HG02884 (cell line): Measurements from ENCODE around the gene ACTL8.

Experiments
- ATAC-seq: cut with Tn5 transposase; IDR thresholded peaks from one replicate; pipeline ENCODE4 v1.9.1; 2021; ENCODE audit warnings: mild to moderate bottlenecking, moderate library complexity; ENCODE audit not compliant: unreplicated experiment

ACTL8 gene

DNA sequence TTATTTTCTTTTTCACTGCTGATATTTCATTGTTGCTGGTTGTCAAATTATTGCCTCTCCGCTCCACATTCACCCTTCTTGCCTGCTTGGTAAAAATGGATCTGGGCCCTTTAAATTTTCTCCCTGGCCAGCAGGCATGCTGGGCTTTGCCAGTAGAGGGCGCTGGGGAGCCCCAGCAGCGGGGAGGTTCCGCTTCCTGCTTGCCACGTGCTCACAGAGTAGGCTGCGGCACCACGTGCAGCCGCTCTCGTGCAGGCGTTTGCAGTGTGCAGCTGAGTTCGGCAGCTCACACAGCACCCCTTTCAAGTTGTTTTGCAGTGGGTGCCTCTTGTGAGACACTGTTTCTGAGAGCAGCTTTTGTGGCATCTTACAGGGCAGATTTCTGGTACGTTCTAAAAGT lies at the start of gene ACTL8:
Gene ACTL8, plus strand, starts transcription at position 214 of the 400 bp plus-strand sequence. CDS start 67,676 bp downstream, outside the sequence.
- ATAC-seq, result no peak

GRCh38 chr1:17706445-17706844 lies 48.7 kb upstream of the ACTL8 start:
- ATAC-seq, result no peak

GRCh38 chr1:17709981-17710380 lies 45.2 kb upstream of the ACTL8 start:
- no peak for ATAC-seq

DNA sequence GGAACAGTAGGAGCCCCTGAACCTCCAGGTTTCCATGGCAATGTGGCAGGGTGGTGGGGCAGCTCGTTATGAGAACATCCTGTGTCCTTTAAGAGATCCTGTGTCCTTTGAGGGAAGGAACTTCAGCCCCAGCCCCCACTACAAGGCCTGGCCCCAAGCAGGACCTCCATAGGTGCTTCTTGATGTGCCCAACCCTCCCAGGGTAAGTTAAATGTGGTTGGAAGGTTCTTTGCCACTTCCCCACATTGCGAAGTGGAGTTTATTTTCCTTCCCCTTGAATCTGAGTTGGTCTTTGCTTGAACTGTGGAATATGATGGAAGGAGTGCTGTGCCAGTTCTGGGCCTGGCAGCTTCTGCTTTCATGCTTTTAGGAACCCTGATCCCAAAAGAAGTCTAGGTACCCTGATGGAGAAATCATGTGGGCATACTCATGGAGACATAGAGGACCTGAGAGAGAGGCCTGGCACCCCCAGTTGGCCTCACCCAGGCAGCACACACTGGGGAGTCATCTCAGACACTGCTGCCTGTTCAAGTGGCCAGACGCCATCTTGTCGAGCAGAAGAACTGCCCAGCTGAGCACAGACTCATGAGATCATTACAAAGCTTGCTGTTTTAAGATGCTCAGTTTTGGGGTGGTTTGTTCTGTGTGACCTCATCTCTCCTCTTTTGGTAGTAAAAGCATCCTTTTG lies 44.1 kb upstream of the ACTL8 start:
- no peak for ATAC-seq

DNA sequence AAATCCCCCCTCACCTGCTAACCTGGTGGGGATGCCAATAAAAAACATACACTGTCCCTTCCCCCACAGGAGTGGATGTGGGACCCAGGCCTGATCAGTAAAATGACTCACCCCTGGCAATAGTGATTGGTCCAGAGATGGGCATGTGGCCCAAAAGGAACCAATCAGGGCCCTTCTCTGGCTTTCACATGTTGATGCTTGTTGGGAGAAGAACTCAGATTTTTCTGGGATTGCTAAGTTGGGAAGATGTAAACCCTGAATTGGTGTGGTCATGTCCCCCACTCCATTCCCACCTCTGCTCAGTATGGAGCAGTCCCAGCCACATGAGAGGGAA lies 43.6 kb upstream of the ACTL8 start:
- ATAC-seq, result no peak

GRCh38 chr1:17711941-17712340 lies 43.2 kb upstream of the ACTL8 start:
- no peak for ATAC-seq

DNA sequence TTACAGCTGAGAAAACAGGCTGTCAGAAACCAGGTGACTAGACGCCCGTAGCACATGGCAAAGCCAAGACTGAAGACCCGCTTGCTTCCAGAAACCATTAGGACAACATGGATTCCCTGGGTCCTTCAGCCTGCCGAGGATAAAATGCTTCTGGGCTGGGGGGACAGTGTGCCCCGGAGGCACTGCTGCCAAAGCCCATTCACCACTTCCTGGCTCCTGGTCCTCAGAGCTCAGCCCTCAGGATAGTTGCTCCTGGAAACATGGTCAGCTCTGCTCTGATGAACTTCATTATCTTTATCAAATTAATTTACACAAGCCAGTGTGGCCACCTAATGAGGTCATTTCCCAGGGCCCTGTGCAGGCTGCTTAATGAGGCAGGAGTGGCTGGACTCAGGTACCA lies 41.1 kb upstream of the ACTL8 start:
- no peak for ATAC-seq

DNA sequence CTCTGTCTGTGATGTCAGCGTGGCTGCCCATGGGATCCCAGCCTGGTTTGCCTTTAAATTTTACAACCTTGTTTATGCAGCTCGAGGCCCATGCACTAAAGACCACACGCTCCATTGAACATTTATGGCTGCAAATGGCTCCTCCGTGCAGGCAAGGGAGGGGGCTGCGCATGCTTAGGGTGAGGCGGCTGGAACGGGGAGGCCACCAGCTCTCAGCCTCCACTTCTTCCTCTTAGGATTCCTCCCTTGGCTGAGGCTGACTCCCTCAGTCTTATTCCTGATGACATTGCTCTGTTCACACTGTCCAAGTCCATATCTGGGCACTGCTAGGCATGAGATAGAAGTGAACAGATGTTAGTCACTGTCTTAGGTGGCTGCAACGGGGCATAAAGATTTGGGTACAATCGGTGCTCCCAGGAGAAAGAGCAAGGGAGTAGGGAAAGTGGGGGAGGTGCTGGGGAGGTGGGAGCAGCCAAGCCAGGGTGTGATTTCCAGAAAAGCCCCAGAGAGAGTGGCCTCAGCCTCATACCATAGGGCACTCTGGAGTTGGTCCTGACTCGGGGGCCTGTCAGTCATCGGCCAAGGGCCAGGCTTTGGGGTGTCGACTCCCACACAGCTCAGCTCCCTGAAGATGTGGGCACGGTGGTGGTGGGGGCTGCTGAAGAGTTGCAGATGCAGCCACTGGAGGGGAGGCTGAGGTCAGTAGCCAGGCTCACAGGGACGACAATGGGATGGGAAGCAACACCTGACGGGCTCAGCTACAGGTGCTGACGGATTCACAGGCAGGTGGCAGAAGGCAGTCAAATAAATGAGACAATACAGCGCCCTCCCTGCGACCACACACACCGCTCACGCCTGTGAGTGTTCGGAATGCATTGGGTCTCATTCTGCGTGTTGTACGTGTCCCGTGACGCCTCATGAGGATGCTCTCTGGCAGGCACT lies 37.3 kb upstream of the ACTL8 start:
- ATAC-seq, result no peak

GRCh38 chr1:17719874-17720273 lies 35.3 kb upstream of the ACTL8 start:
- ATAC-seq, result no peak

- no peak for ATAC-seq
Observed at GRCh38 chr1:17721444-17721843, 33.7 kb upstream of the ACTL8 start.

GRCh38 chr1:17723684-17724083 lies 31.4 kb upstream of the ACTL8 start:
- ATAC-seq, result no peak

GRCh38 chr1:17724150-17724549 lies 31.0 kb upstream of the ACTL8 start:
- ATAC-seq, result no peak

DNA sequence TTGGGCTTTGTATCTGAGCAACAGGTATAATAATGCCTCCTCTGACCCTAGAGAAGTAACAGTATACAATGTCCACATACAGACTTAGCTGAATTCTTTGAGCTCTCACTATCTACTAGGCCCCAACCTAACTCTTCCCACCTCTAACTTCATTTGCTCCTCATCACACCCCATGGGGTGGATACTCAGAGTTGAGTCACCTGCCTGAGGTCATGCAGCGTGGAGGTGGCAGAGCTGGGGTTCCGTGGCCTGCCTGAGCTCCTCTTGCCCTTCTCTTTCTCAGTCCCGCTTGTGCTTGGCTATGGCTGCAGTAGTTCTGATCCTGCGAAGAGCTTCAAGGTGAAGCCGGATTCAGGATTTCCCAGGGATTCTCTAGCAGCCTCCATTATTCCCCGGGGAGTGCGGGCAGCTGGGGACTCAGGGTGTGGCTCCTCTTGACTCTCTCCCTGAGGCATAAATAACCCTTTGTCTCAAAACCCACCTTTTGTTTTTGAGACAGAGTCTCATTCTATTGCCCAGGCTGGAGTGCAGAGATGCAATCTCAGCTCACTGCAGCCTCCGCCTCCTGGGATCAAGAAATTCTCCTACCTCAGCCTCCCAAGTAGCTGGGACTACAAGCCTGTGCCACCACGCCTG lies 29.9 kb upstream of the ACTL8 start:
- ATAC-seq, result no peak

GRCh38 chr1:17725811-17726582 lies 29.1 kb upstream of the ACTL8 start:
- no peak for ATAC-seq

DNA sequence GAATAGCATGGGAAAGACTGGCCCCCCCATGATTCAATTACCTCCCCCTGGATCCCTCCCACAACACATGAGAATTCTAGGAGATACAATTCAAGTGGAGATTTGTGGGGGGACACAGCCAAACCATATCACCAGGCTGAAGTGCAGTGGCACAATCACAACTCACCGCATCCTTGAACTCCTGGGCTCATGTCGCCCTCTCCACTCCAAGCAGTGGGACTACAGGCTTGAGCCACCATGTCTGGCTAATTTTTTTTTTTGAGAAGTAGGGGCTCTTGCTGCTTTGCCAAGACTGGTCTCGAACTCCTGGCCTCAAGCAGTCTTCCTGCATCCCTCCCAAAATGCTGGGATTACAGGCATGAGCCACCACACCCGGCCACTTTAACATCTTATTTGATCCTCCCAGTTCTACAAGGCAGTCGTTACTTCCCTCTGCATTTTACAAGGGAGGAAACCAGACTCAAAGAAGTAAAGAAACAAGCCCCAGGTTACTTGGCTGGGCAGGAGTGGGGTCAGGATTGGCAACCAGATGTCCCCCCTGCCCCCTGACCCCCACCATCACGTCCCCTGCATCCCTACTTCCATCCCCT lies 26.9 kb upstream of the ACTL8 start:
- no peak for ATAC-seq

DNA sequence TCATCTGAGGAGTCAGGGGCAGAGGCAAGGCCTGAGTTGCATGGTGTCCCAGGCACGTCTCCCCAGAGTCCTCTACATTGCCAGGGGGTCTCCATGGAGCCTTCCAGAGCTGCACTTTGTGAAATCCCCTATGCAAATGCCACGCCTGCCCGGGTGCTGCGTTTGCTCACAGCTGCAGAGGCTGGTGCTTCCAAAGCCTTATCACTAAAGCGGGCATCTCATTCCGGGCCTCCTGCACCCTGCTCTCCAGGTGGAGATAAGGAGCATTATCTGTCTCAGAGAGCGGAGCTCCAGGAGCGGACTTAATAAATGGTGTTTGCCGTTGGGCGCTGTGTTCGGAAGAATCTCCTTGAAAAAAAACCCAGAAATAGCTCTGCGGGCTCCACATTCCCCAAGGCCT lies 25.9 kb upstream of the ACTL8 start:
- no peak for ATAC-seq

DNA sequence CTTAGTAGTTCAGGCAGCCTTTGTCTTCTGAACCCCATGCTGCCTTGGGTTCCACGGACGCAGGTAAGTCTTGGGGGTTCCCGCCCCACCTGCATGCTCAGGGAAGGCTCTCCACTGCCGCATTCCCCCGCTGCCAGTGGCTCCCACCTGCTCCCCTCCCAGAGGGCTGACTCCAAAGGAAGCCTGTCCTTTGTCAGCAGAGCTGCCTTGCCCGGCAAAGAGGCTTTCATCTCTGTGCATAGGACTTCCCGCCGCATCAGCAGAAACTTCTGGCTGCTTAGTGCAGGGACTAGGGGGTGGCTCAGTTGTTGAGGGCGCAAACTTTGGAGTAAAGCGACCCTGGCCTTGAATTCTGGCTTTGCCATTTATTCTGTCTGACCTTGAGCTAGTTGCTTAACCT lies 25.2 kb upstream of the ACTL8 start:
- no peak for ATAC-seq

- no peak for ATAC-seq
Observed at GRCh38 chr1:17731460-17731859, 23.7 kb upstream of the ACTL8 start.

GRCh38 chr1:17732475-17732874 lies 22.7 kb upstream of the ACTL8 start:
- no peak for ATAC-seq

GRCh38 chr1:17733661-17734060 lies 21.5 kb upstream of the ACTL8 start:
- ATAC-seq, result no peak

DNA sequence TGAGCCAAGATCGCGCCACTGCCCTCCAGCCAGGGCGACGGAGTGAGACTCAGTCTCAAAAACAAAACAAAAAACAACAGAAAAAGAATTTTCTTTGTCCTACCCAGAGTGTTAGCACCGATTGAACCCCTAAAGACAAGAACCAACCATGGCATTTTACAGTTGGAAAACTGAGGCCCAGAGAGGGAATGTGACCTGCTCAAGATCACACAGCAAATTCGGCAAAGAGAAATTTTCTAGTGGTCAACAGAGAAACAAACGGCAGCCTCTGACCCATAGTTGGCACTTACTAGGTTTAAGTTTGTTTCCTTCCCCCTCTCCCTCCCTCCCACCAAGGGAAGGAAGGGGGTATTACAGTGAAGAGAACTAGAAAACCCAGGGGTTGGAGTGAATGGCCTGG lies 20.5 kb upstream of the ACTL8 start:
- ATAC-seq, result no peak
